GM13977 (cell line): ENCODE measurements around the gene MLH3.

Source experiments
- DNase-seq: peaks from one replicate; pipeline ENCODE4 v3.0.0; 2012; ENCODE audit warnings: low spot score
- in situ Hi-C: fragments of 300-500 bp; cut with MboI; formaldehyde crosslinking; loops from one replicate; pipeline ENCODE4 v1.12.0; 2022; ENCODE audit warnings: low sequenced_read_pairs, low pct_unique_long_range_greater_than_20kb, mixed read lengths, inconsistent platforms; ENCODE audit not compliant: unreplicated experiment
- TF ChIP-seq, protein P1 (sequence below): IDR thresholded peaks from 2 replicates; pipeline ENCODE4 v1.5.1; 2012; ENCODE audit warnings: mild to moderate bottlenecking, control low read depth; ENCODE audit not compliant: insufficient read depth; ENCODE audit errors: extremely low read depth, missing control alignments

MLH3 gene

GRCh38 chr14:75051556-75051899 is 261 bp upstream of the MLH3 start:
- TF ChIP-seq, protein P1, sequence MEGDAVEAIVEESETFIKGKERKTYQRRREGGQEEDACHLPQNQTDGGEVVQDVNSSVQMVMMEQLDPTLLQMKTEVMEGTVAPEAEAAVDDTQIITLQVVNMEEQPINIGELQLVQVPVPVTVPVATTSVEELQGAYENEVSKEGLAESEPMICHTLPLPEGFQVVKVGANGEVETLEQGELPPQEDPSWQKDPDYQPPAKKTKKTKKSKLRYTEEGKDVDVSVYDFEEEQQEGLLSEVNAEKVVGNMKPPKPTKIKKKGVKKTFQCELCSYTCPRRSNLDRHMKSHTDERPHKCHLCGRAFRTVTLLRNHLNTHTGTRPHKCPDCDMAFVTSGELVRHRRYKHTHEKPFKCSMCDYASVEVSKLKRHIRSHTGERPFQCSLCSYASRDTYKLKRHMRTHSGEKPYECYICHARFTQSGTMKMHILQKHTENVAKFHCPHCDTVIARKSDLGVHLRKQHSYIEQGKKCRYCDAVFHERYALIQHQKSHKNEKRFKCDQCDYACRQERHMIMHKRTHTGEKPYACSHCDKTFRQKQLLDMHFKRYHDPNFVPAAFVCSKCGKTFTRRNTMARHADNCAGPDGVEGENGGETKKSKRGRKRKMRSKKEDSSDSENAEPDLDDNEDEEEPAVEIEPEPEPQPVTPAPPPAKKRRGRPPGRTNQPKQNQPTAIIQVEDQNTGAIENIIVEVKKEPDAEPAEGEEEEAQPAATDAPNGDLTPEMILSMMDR: no peak
- DNase-seq: no peak
- in situ Hi-C loops: no loop called here

DNA sequence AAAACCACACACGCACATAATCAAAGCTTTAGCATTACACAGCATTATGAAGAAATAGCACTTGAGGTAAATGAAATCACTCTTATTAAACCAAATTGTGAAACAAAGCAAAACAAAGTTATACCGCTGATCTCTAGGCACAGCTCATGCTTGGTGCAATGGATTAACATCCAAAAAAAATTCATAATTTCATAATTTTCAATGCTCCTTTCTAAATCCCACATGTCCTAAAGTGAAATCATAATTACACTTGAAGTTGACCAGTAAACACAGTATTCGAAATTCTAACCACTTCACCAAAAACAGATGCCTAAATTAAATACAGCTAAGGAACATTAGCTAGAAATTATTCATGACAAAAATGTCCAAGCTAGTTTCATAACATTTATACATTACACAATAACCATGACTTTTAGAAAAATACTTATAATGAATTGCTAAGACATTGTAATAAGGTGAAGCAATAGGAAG is 1.5 kb downstream of the MLH3 start:
- DNase-seq: no peak
- TF ChIP-seq, protein P1: no peak
- in situ Hi-C loops: no loop called here

DNA sequence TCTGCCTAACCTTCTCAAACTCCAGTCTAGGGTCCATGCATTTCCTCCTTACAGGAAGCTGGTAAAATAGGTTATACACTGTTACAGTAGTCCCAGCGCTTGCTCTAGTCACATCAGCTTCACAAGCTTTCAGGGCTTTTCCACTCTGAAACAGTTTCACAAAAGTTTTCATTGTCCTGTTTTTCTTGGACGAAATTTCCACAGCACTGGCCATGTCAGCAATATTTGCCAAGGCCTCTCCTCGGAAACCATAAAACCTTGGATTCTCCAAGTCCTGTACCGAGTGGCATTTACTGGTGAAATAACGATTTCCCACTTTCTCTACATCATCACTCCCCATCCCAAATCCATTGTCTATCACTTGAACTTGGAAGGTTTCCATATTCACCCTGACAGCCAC is 2.1 kb downstream of the MLH3 start:
- no peak for DNase-seq
- TF ChIP-seq, protein P1: no peak
- in situ Hi-C loops: no loop called here

GRCh38 chr14:75048101-75048500 is 3.2 kb downstream of the MLH3 start:
- TF ChIP-seq, protein P1: no peak
- no peak for DNase-seq
- in situ Hi-C loops: no loop called here

DNA sequence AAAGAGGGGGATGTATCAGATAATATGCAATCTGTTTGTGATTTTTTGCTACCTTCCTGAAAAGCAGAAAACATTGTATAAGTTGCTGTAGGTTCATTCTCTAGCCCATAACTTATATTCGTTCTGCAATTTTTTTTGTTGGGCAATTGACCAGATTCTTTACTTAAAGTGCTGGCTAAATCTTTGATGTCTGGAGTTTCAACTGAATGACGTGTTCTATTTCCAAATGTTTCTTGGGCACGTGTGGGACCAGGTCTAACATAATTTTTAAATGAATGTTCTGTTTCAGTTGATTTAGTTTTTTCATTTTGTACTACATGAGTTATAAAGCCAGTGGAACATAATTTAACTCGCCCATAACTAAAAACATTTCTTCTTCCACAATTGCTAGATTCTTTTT is 3.8 kb downstream of the MLH3 start:
- TF ChIP-seq, protein P1: no peak
- no peak for DNase-seq
- in situ Hi-C loops: no loop called here

GRCh38 chr14:75046899-75047298 is 4.4 kb downstream of the MLH3 start:
- no peak for DNase-seq
- TF ChIP-seq, protein P1: no peak
- in situ Hi-C loops: no loop called here

DNA sequence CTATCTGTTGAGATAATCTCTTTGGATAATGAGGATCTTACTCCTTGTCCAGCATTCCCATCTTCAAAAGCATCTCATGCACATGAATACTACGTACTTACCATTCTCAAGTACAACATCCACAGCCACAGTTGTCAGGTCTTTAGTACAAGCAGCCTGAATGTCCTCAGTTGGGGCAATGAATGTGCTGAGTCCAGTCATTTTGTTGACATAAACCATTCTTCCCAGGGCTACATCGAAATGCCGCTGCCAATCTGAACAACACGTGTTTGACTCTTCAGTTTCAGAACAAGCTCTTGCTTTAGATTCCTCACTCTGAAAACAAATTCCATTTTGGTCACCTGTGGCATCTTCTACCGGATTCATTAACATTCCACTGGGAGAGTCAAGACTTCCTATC is 5.0 kb downstream of the MLH3 start:
- TF ChIP-seq, protein P1: no peak
- in situ Hi-C loops: no loop called here
- no peak for DNase-seq
